Measurements from ENCODE around the gene PDE4B.

Gene PDE4B

DNA sequence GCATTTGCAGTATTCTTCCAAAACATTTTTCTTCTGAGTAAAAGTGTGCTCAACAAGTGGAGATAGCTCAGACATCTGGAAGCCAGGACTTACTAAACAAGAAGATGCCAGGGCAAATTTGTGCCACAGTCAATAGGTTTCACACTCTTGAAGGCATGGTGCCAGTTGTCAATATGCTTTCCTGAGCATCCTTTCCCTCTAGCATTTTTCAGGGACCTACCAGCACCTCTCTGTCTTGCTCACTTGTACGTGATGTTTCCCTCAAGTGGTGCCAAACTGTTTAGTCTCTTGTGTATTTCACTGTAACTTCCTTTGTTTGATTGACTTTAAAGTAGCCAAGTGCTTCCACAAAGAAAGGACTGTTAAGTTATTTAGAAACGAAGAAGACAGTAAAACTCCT, 547.2 kb downstream of the PDE4B start:
- no peak overlapping the region for H3K4me3 ChIP-seq (ENCODE audit: control insufficient read depth, low read depth, low read length)
- no peak for DNase-seq (ENCODE audit: low read depth)
- TF ChIP-seq CTCF (IDR thresholded peaks at IDR 0.05; ENCODE audit: control insufficient read depth, insufficient read depth, low read depth, low read length, missing control alignments) = no peak

- no peak for TF ChIP-seq CTCF (IDR thresholded peaks at IDR 0.05; ENCODE audit: control insufficient read depth, insufficient read depth, low read depth, low read length, missing control alignments)
- H3K4me3 ChIP-seq (ENCODE audit: control insufficient read depth, low read depth, low read length) = no peak overlapping the region
- no peak for DNase-seq (ENCODE audit: low read depth)
Observed at GRCh38 chr1:66341446-66342089, 548.9 kb downstream of the PDE4B start.

DNA sequence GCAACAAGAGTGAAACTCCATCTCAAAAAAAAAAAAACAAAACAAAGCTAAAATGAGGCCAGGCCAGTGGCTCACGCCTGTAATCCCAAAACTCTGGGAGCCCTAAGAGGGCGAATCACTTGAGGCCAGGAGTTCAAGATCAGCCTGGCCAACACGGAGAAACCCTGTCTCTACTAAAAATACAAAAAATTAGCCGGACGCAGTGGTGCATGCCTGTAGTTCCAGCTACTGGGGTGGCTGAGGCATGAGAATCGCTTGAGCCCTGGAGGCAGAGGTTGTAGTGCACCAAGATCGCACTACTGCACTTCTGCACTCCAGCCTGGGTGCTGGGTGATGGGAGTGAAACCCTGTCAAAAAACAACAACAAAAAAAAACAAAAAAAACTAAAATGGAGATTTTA, 550.0 kb downstream of the PDE4B start:
- DNase-seq (ENCODE audit: low read depth) = no peak
- no peak for TF ChIP-seq CTCF (IDR thresholded peaks at IDR 0.05; ENCODE audit: control insufficient read depth, insufficient read depth, low read depth, low read length, missing control alignments)
- no peak overlapping the region for H3K4me3 ChIP-seq (ENCODE audit: control insufficient read depth, low read depth, low read length)

DNA sequence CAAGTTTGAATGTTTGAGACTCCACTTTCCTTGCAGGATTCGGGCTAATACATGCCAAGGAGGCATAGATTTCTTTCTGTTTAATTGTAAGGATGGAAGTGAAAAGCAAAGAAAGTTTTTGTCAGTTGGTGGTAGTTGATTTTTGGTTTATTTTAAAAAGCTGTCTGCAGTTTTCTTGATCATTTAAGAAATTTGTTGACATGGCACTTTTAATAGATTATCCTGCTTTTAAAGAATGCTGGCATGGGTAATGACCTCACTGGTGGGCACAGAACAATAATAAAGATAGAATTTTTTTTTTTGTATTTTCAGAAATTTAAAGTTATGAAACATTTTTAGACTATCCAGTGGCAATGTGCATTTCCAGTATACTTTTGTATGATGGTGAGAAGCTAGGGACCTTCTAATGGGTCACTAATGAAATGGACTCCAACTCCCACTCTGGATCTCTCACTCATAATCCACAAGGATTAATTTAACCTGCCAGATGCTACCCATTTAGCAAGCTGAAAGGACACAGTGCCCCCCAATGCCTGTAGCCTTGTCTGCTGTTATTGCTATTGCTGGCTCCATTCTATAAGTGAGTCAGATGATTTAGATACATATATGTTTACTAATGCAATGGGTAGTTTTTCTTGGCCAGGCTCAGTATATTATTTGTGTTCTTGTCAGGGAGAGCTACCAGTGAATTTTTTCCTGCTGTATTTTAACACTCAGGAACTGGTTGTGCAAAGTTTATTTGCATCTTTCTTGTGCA, 551.1 kb downstream of the PDE4B start:
- no peak for DNase-seq (ENCODE audit: low read depth)
- H3K4me3 ChIP-seq (ENCODE audit: control insufficient read depth, low read depth, low read length) = no peak overlapping the region
- TF ChIP-seq CTCF (IDR thresholded peaks at IDR 0.05; ENCODE audit: control insufficient read depth, insufficient read depth, low read depth, low read length, missing control alignments) = no peak

- TF ChIP-seq CTCF (IDR thresholded peaks at IDR 0.05; ENCODE audit: control insufficient read depth, insufficient read depth, low read depth, low read length, missing control alignments) = no peak
- no peak overlapping the region for H3K4me3 ChIP-seq (ENCODE audit: control insufficient read depth, low read depth, low read length)
- no peak for DNase-seq (ENCODE audit: low read depth)
Observed at GRCh38 chr1:66346057-66346795, 553.5 kb downstream of the PDE4B start.

GRCh38 chr1:66346873-66347272, 554.2 kb downstream of the PDE4B start:
- TF ChIP-seq CTCF (IDR thresholded peaks at IDR 0.05; ENCODE audit: control insufficient read depth, insufficient read depth, low read depth, low read length, missing control alignments) = no peak
- DNase-seq (ENCODE audit: low read depth) = no peak
- no peak overlapping the region for H3K4me3 ChIP-seq (ENCODE audit: control insufficient read depth, low read depth, low read length)

Measured in AG09309 (cell line).